Cardiac septum (tissue), 1 donor: ENCODE data around the gene MEF2D. TPM values are rescaled to one million over a fixed set of nuclear protein-coding genes. Genes with fewer than 3 reads are reported as not detected.
A peak's percentile ranks its signal among the peaks of the same experiment; 100 is the strongest.

Source experiments
- DNase-seq: peaks from one replicate; pipeline ENCODE4 v3.0.0-alpha.2; 2020; ENCODE audit warnings: low spot score
- intact Hi-C: fragments of 100-400 bp; cut with DNase I; formaldehyde crosslinking; loops from one replicate; pipeline ENCODE4 v1.14.0; 2022
- total RNA-seq: library from RNA; stranded (reverse); fragmentation: NEBNext Ultra II Directional; extraction: Animal tissue kit (Norgen Biotek cat#: 25700); gene quantifications from one replicate; pipeline ENCODE4 v1.2.1, GENCODE V29; 2021
- donor health status: DM: no; HTN: no; CAD: no.

MEF2D gene
- total RNA-seq, 1 donor from 2014 or later: 93.1 TPM

- peak; percentile 22 for DNase-seq
- intact Hi-C loops: no loop called here
These were observed 3.3 kb upstream of the MEF2D start for GRCh38 chr1:156503698-156504437.

- peak; percentile 90 for DNase-seq
- intact Hi-C loops: no loop called here
These were observed 2.5 kb upstream of the MEF2D start for GRCh38 chr1:156502894-156503697.

GRCh38 chr1:156502391-156502893 is 1.9 kb upstream of the MEF2D start:
- DNase-seq: no peak
- intact Hi-C loops: no loop called here

- intact Hi-C loops: loop anchor here (1.0 to 2.0 kb wide), 2 partner anchors 45 to 164 kb away; no protein-coding TSS in a partner anchor
- peak; percentile 98 for DNase-seq
These were observed 375 bp upstream of the MEF2D start for GRCh38 chr1:156500793-156501506.

GRCh38 chr1:156499842-156500542 is 583 bp downstream of the MEF2D start:
- intact Hi-C loops: loop anchor here (2.0 kb wide), 1 partner anchor 165 kb away; no protein-coding TSS in a partner anchor
- DNase-seq: peak; percentile 82

- intact Hi-C loops: no loop called here
- no peak for DNase-seq
These were observed 1.3 kb downstream of the MEF2D start for GRCh38 chr1:156499194-156499841.

- peak; percentile 89 for DNase-seq
- intact Hi-C loops: no loop called here
These were observed 2.0 kb downstream of the MEF2D start for GRCh38 chr1:156498432-156499193.

GRCh38 chr1:156497743-156498431 is 2.7 kb downstream of the MEF2D start:
- intact Hi-C loops: no loop called here
- peak; percentile 74 for DNase-seq

GRCh38 chr1:156497078-156497742 is 3.4 kb downstream of the MEF2D start:
- intact Hi-C loops: no loop called here
- peak; percentile 73 for DNase-seq

GRCh38 chr1:156496211-156496761 is 4.3 kb downstream of the MEF2D start:
- peak; percentile 68 for DNase-seq
- intact Hi-C loops: no loop called here

GRCh38 chr1:156495401-156496140 is 5.0 kb downstream of the MEF2D start:
- intact Hi-C loops: no loop called here
- peak; percentile 84 for DNase-seq

- intact Hi-C loops: no loop called here
- no peak for DNase-seq
These were observed 6.2 kb downstream of the MEF2D start for GRCh38 chr1:156494309-156494895.

GRCh38 chr1:156493742-156494141 is 6.8 kb downstream of the MEF2D start:
- intact Hi-C loops: no loop called here
- DNase-seq: no peak

- no peak for DNase-seq
- intact Hi-C loops: no loop called here
These were observed 7.4 kb downstream of the MEF2D start for GRCh38 chr1:156493154-156493631.

- intact Hi-C loops: no loop called here
- DNase-seq: no peak
These were observed 7.9 kb downstream of the MEF2D start for GRCh38 chr1:156492591-156493080.
